GM21576 (cell line): ENCODE results near the gene GRIK4.
"Not testable (repeated sequence)": the region's sequence is repeated elsewhere in the genome, so short reads cannot be mapped to it uniquely, and the experiment has no call there.

Experiments used
- ATAC-seq: cut with Tn5 transposase; IDR thresholded peaks from one replicate; pipeline ENCODE4 v1.9.1; 2021; ENCODE audit warnings: mild to moderate bottlenecking, moderate library complexity; ENCODE audit not compliant: unreplicated experiment

GRIK4 gene

DNA sequence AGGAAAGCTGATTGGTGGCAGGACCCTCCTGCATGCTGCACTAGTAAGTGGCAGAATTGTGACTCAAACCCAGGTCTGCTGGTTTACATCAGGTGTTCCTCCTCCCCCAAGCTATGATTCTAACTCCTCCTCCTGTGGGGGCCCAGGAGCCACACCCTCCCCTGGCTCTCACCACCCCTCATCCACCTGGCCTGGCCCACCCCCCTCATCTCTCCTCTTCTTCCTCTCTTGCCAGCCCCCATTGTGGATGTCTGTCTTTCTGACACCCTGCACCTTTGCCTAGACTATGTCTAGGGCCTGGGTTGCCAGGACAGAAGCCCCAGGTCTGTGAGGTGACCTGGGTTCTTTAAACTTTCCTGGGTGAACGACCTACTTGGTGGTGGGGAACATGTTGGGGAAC is 59.9 kb downstream of the GRIK4 start:
- ATAC-seq, result no peak

- no peak for ATAC-seq
These were observed 62.3 kb downstream of the GRIK4 start for GRCh38 chr11:120573756-120574354.

DNA sequence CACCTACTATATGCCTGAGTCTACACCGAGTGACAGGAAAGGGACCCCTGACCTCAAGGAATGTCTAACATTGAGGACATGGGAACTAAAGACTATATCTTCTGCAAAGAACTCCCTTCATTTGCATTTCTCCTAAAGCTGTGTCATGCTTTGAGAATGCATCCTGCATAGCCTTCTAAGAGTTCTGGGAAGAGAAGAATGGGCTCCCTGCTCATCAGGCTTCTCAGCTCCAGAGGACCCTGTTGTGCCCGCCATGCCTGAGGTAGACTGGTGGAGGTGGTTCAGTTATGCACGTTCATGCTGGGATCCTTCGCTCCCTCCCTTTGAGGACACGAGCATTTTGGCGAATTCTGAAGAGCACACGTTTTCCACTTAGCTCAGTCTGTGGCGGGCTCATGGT is 63.3 kb downstream of the GRIK4 start:
- no peak for ATAC-seq

DNA sequence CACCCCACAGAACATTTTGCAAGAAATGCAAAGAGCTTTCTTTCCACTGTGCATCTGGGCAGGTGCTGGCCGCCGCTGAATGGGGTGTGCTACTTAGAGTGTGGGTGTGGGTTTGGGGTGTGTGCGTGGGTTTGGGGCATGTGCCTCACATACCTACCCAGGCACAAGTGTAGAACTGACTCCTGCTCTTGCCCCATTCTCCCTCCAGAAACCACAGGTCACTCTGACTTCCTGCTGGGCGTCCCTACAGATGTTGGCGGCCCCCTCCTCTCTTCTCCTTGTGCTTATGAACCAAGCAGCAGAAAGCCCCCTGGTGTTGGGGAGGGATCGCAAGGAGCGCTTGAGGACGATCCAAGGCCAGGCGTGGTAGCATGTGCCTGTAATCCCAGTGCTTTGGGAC is 63.9 kb downstream of the GRIK4 start:
- ATAC-seq, result no peak

- no peak for ATAC-seq
These were observed 65.1 kb downstream of the GRIK4 start for GRCh38 chr11:120576606-120577005.

DNA sequence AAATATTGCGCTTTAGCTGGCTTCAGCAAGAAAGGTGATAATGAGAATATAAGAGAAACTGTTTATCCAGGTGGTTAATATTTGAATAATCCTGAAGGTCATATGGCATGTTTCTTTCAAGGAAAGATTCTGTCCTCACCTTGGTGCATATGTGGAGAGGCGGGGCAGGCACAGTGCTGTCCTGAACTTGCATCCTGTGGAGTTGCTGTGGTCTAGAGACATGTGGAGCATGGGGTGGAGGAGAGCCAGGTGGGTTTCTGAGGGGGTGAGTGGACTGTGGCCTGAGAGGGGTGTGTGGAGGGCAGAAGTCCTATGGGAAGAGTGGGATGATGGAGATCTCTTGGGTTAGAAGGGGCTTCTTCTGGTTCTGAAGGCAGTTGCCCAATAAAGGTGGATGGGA is 65.5 kb downstream of the GRIK4 start:
- no peak for ATAC-seq

- ATAC-seq, result no peak
These were observed 66.2 kb downstream of the GRIK4 start for GRCh38 chr11:120577624-120578363.

- ATAC-seq, result no peak
These were observed 67.1 kb downstream of the GRIK4 start for GRCh38 chr11:120578596-120579154.

- ATAC-seq, result no peak
These were observed 68.1 kb downstream of the GRIK4 start for GRCh38 chr11:120579611-120580031.

DNA sequence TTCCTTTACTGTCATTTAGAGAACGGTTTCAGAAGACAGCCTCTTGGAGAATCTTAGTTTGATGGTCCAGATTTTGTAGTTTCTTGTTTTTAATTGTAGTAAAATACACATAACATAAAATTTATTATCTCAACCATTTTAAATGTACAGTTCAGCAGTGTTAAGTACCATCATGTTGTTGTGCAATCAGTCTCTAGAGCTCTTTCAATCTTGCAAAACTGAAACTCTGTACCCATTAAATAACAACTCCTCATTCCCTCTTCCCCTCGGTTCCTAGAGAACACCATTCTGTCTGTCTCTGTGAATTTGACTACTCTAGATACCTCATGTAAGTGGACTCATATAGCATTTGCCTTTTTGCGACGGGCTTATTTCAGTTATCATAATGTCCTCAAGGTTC is 69.8 kb downstream of the GRIK4 start:
- ATAC-seq, result no peak

DNA sequence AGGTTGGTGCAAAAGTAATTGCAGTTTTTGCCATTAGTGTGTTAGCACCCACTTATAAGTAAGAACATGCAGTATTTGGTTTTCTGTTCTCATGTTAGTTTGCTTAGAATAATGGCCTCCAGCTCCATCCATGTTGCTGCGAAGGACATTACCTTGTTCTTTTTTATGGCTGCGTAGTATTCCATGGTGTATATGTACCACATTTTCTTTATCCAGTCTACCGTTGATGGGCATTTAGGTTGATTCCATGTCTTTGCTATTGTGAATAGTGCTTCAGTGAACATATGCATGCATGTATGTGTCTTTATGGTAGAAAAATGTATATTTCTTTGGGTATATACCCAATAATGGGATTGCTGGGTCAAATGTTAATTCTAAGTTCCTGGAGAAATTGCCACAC is 71.0 kb downstream of the GRIK4 start:
- not testable (repeated sequence) for ATAC-seq

GRCh38 chr11:120586072-120586471 is 74.5 kb downstream of the GRIK4 start:
- ATAC-seq, result no peak

DNA sequence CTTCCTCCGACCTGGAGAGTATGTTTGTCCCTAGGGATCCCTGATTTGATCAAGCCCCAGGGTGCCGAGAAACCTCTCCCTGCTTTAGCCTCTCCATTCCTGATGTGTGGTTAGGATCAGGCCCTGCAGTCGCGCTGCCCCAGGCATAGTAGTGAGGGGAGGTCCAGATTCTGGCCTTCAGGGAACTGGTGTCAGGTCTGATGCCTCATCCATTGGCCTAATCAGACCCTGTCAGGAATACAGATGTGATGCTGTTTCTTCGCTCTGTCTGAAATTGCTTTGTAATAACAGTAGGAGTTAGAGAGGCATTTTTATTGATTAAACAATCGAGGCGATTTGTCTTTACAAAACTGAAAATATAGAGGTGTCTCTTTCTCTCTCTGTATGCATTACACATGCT is 75.2 kb downstream of the GRIK4 start:
- no peak for ATAC-seq

GRCh38 chr11:120587299-120587698 is 75.8 kb downstream of the GRIK4 start:
- no peak for ATAC-seq

DNA sequence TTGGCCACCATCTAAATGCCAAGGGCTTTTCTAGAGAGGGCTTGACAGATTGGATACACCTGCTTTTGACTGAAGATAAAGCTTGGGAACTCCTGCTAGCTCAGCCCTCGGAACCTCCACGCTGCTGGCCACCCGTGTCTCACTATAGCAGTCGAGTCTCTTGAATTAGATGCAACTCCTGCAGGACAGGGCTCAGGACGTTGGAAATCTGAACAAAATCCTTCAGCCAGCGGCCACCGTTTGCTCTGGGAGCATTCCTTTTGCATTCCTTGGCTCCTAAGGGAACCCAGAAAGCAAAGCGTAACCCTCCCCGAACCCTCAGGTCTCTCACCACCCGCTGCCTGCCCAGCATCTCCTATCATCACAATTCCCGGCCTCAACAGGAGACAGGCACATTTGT is 77.8 kb downstream of the GRIK4 start:
- no peak for ATAC-seq

GRCh38 chr11:120590472-120590871 is 78.9 kb downstream of the GRIK4 start:
- ATAC-seq, result no peak

DNA sequence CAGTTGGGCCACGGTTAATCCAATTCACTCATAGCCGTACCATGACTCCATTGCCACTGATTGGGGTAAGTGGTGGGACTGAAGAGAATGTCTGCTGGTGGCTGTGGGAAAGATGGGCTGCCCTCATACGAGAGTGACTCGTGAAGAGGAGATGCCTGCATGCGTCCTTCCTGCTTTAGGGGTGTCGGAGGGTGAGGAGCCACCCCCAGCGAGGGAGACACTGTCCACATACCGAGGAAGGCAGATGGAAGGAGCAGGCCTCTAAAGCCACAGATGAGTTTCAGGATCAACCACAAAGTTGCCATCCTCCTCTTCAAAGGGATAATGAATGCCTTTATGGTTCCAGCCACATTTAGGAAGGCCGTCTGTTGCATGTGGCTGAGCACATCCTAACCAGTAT is 83.2 kb downstream of the GRIK4 start:
- ATAC-seq, result no peak

DNA sequence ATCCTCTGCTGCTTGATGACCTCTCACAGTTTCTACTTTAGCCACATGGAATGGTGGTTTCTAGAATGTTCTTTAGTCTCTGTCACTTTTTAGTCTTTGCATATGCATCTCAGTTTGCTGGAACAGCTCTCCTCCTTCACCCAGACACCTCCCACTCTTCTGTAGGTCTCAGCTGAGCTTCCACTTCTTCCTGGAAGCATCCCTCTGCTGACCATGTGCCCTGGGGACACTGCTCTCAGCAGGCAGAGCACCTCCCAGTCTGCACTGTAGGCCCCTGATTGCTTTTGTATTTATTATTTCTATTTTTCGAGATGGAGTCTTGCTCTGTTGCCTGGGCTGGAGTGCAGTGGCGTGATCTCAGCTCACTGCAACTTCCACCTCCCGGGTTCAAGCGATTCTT is 84.0 kb downstream of the GRIK4 start:
- ATAC-seq, result no peak

DNA sequence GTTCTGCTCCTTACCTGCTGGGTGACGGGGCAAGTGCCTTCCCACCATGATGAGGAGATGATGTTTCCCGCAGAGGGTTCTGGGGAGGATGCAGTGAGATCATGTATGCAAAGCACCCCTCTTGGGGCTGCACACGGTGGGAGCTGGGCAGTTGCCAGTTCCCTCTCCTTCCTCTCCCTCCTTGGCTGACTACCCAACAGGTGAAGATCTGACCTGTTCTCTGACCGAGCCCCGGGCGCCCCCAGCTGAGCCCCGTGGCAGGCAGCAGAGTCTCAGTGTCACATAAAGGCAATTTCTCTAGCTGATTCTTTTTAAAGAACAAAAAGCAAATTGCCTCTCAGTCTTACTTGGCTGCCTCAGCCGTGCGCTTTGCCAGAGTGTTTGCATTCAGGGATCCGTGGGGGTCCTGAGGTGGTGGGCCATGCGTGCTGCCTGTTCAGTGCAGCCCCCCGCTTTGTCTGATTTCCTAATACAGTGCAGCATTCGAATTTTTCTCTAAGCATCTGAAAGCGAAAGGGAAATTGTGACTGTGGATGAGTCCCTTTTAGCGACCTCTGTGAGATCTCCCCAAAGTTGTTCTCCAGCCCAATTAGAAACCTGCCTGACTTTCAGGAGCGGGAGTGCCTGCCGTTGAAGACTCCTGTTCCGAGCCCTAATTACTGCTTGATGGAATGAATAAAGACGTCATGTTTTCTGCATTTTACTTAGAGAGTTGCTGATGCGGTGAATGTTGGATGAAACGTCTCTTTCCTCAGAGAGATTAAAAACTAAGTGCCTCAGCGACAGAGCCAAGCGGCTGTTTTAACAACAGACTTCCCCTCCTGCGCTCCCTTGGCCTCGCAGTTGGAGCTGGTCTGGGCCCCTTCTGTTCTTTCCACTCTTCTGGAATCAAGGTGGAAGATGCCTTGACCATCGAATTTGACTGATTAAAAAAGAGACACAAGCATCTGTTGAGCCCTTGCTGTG is 86.0 kb downstream of the GRIK4 start:
- no peak for ATAC-seq

- ATAC-seq, result no peak
These were observed 87.1 kb downstream of the GRIK4 start for GRCh38 chr11:120598517-120599257.
